RCC 7860 (cell line): ENCODE data around the gene ZNF438.
A peak's percentile ranks its signal among the peaks of the same experiment; 100 is the strongest.
"Not testable (repeated sequence)": the region's sequence is repeated elsewhere in the genome, so short reads cannot be mapped to it uniquely, and the experiment has no call there.

Experiments used
- DNase-seq: peaks from one replicate; pipeline ENCODE4 v3.0.0-alpha.2; 2015; ENCODE audit warnings: low spot score
- FAIRE-seq: peaks from 2 replicates; lab custom pipeline; 2012; peaks lifted over from hg19 to GRCh38; lab: Jason Lieb, UNC

The ZNF438 gene

GRCh38 chr10:31031558-31032257 is at the start of gene ZNF438:
Gene ZNF438 (minus strand): TSS chr10:31031865. CDS start chr10:30877034, 154,831 bp downstream.
- FAIRE-seq (no peak), DNase-seq (peak; percentile 92)

GRCh38 chr10:31076610-31076988 is 44.9 kb upstream of the ZNF438 start:
- FAIRE-seq (no peak), DNase-seq (no peak)

- no peak for DNase-seq
- FAIRE-seq, result no peak
Observed at GRCh38 chr10:31075881-31076609, 44.4 kb upstream of the ZNF438 start.

- DNase-seq (peak; percentile 33), FAIRE-seq (no peak)
Observed at GRCh38 chr10:31075434-31075833, 43.8 kb upstream of the ZNF438 start.

GRCh38 chr10:31074722-31075086 is 43.0 kb upstream of the ZNF438 start:
- no peak for DNase-seq

GRCh38 chr10:31073996-31074721 is 42.5 kb upstream of the ZNF438 start:
- DNase-seq (no peak), FAIRE-seq (no peak)

More at GRCh38 chr10:31074722-31075086, 43.0 kb upstream of the ZNF438 start:
- no peak for FAIRE-seq

GRCh38 chr10:31073211-31073610 is 41.5 kb upstream of the ZNF438 start:
- FAIRE-seq (no peak), DNase-seq (no peak)

- DNase-seq (no peak), FAIRE-seq (no peak)
Observed at GRCh38 chr10:31072451-31072850, 40.8 kb upstream of the ZNF438 start.

- peak; percentile 45 for DNase-seq
- no peak for FAIRE-seq
Observed at GRCh38 chr10:31071232-31072005, 39.8 kb upstream of the ZNF438 start.

GRCh38 chr10:31070691-31071090 is 39.0 kb upstream of the ZNF438 start:
- DNase-seq, result no peak
- no peak for FAIRE-seq

GRCh38 chr10:31070025-31070424 is 38.4 kb upstream of the ZNF438 start:
- FAIRE-seq (no peak), DNase-seq (no peak)

- no peak for FAIRE-seq
- DNase-seq, result no peak
Observed at GRCh38 chr10:31069411-31069810, 37.7 kb upstream of the ZNF438 start.

- DNase-seq, result no peak
- no peak for FAIRE-seq
Observed at GRCh38 chr10:31064348-31064747, 32.7 kb upstream of the ZNF438 start.

GRCh38 chr10:31063841-31064240 is 32.2 kb upstream of the ZNF438 start:
- DNase-seq, result no peak
- no peak for FAIRE-seq

- no peak for DNase-seq
- FAIRE-seq, result no peak
Observed at GRCh38 chr10:31062856-31063255, 31.2 kb upstream of the ZNF438 start.

- DNase-seq, result no peak
- FAIRE-seq, result no peak
Observed at GRCh38 chr10:31061941-31062340, 30.3 kb upstream of the ZNF438 start.

- no peak for FAIRE-seq
- DNase-seq, result no peak
Observed at GRCh38 chr10:31058795-31059703, 27.4 kb upstream of the ZNF438 start.

- not testable (repeated sequence) for FAIRE-seq, DNase-seq
Observed at GRCh38 chr10:31056678-31057077, 25.0 kb upstream of the ZNF438 start.

- no peak for FAIRE-seq
Observed at GRCh38 chr10:31055573-31056251, 24.0 kb upstream of the ZNF438 start.

More at GRCh38 chr10:31055573-31056251, 24.0 kb upstream of the ZNF438 start:
- no peak for DNase-seq
